HUES6 (cell line): ENCODE measurements around the gene LENEP.

Experiments
- H3K27ac ChIP-seq: 2 replicates; pipeline ENCODE4 v1.7.0; 2013; ENCODE audit warnings: low read depth, mild to moderate bottlenecking, low read length, inconsistent platforms
- H3K27me3 ChIP-seq: 2 replicates; pipeline ENCODE4 v1.6.1; 2013; ENCODE audit warnings: low read length; ENCODE audit not compliant: control insufficient read depth, insufficient read depth
- H3K36me3 ChIP-seq: 2 replicates; pipeline ENCODE4 v1.6.1; 2013; ENCODE audit warnings: low read length; ENCODE audit not compliant: control insufficient read depth, insufficient read depth
- H3K4me1 ChIP-seq: 2 replicates; pipeline ENCODE4 v1.6.1; 2013; ENCODE audit warnings: low read length; ENCODE audit not compliant: control insufficient read depth, insufficient read depth
- H3K4me3 ChIP-seq: 2 replicates; pipeline ENCODE4 v1.5.1; 2013; ENCODE audit warnings: low read depth, low read length
- H3K9ac ChIP-seq: one replicate; pipeline ENCODE4 v1.6.1; 2013; ENCODE audit warnings: mild to moderate bottlenecking, low read length
- H3K9me3 ChIP-seq: 2 replicates; pipeline ENCODE4 v1.6.1; 2013; ENCODE audit warnings: low read depth, low read length; ENCODE audit not compliant: control insufficient read depth, insufficient read depth

Gene LENEP

DNA sequence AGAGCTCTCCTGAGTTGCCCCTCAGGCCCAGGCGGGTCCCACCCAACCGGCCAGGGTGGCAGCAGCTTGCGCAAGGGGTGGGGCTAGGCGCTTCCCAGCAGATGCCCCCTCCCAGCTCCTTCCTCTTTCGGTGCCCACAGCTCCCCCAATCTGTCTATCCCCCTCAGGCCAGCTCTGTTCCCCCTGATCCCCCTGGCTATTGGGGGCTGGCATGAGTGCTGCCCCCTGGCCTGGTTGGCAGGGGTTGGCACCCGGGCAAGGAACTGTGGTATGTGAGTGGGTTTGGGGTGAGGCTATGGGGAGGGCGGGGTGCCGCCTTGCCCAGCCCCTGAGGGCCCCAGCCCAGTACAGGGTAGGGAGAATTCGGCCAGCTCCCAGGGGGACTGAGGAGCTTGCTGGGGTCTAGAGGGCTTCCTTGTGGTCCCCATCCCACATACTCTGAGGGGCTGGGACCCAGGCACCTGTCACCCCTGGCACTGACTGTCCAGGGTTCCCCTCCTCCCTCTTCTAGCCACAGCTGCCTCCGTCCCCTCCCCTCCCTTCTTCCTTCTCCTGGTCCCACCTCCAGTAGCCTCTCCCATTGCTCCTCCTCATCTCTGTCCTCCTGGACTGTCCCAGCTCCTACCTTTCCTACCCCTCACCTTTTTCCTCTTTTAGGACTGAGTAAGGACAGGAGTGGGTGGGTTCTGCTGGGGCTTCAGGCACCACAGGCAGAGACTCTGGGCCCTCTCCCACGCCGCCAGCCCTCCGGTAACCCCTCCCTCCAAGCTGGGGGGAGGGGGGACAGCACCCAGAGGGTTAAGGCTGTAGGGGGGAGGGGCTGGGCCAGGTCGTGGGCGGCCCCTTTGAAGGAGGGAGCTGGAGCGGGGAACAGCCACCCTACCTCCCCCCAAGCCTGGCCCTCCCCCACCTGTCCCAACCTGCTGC lies 14.9 kb downstream of the LENEP start:
- Histone ChIP-seq H3K4me3 (peak overlapping the region; percentile 6; the same call in 1 of the 2 replicates), H3K9me3 (no peaks in the 10 kb centered on the region), H3K4me1 (peaks cover 50% of the 10 kb centered on the region), H3K27me3 (no peaks in the 10 kb centered on the region), H3K27ac (no peak overlapping the region), H3K36me3 (no peaks in the 10 kb centered on the region), H3K9ac (no peak overlapping the region)

DNA sequence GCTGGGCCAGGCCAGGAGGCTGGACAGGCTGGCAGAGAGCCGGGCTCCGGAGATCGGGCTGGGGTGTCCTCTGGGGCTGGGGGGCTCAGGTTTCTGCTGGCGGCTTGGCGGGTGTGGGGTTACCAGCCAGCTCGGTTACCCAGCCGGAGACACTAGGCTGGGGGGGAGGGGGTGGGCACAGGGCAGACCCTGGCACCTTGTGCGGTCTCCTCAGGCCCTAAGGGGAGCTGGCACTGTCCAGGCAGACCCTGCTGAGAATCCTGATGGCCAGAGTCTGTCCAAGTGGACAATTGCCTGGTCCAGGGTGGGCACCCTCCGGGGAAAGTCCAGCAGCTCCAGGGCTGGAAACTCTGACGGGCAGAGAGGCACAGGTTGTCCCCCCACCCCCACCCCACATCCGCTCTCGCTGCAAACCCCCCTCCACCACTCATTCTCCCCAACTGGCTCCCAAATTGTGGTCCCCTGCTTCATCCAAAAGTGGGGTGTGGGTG lies 15.9 kb downstream of the LENEP start:
- H3K4me3 ChIP-seq, result no peak overlapping the region
- H3K9me3 ChIP-seq, result no peaks in the 10 kb centered on the region
- H3K4me1 ChIP-seq, result peaks cover 47% of the 10 kb centered on the region
- H3K9ac ChIP-seq, result no peak overlapping the region
- no peaks in the 10 kb centered on the region for H3K27me3 ChIP-seq
- peaks cover 6% of the 10 kb centered on the region for H3K36me3 ChIP-seq
- H3K27ac ChIP-seq, result no peak overlapping the region

- Histone ChIP-seq H3K4me1 (peaks cover 43% of the 10 kb centered on the region), H3K4me3 (no peak overlapping the region), H3K36me3 (peaks cover 11% of the 10 kb centered on the region), H3K27me3 (no peaks in the 10 kb centered on the region), H3K9me3 (no peaks in the 10 kb centered on the region), H3K27ac (no peak overlapping the region), H3K9ac (no peak overlapping the region)
Observed at GRCh38 chr1:155009742-155010141, 16.4 kb downstream of the LENEP start.

DNA sequence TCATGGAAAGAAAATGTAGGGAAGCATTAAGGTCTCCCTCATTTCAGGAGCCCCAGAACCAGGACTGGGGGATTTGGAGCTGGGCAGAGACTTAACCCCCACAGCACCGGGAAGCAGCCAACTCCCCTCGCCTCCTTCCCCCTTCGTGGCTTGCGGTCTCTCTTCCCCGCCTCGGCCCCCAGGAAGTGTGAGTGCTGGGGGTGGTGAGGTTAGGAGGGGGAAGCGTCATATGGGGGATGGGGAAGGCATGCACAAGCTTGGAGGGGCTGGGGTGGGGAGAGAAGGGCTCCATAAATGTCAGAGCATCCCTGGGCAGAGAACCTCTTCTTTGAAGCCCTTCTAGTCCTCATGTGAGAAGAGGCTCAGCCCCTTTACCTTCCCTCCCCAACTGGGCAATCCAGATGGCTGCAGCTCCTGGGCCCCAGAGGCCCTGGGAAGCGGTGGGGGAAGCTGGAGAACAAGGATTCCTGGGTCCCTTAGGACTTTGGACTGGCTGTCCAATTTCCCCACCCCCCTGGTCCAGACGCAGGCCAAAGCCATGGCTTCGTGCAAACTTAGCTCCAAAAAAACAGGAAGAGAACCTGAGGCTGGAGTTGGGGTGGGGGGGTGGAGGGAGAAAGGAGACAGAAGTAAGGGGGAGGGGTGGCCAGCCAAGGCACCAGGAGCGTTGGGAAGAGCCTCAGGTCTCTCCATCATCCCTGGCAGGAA lies 17.0 kb downstream of the LENEP start:
- no peaks in the 10 kb centered on the region for H3K27me3 ChIP-seq
- H3K27ac ChIP-seq, result no peak overlapping the region
- no peak overlapping the region for H3K4me3 ChIP-seq
- H3K9me3 ChIP-seq, result no peaks in the 10 kb centered on the region
- H3K36me3 ChIP-seq, result peaks cover 17% of the 10 kb centered on the region
- H3K9ac ChIP-seq, result no peak overlapping the region
- peaks cover 39% of the 10 kb centered on the region for H3K4me1 ChIP-seq

DNA sequence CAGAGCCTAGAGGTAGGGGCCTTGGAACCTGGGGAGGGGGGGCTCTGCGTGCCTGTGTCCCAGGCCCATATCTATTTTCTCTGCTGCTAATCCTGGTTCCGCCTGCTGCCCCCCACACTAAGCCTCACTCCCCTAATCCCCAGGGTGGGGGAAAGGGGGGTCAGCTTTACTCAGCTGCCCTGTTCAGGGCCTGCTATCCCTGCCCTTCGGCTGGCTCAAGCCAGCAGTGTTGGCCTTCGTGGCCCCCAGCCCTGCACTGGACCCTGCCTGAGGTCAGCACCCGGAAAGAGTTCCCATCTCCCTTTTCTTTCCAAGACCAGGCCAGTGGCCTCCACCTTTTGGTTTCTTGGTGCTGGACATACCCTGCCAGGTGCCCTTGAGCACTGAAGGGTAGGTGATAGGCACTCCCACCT lies 17.6 kb downstream of the LENEP start:
- Histone ChIP-seq H3K36me3 (peaks cover 22% of the 10 kb centered on the region), H3K4me1 (peaks cover 34% of the 10 kb centered on the region), H3K9me3 (no peaks in the 10 kb centered on the region), H3K27me3 (no peaks in the 10 kb centered on the region), H3K9ac (no peak overlapping the region), H3K4me3 (no peak overlapping the region), H3K27ac (no peak overlapping the region)

- H3K4me1 ChIP-seq, result peaks cover 35% of the 10 kb centered on the region
- peaks cover 27% of the 10 kb centered on the region for H3K36me3 ChIP-seq
- H3K4me3 ChIP-seq, result no peak overlapping the region
- H3K9ac ChIP-seq, result no peak overlapping the region
- no peaks in the 10 kb centered on the region for H3K9me3 ChIP-seq
- H3K27me3 ChIP-seq, result no peaks in the 10 kb centered on the region
- H3K27ac ChIP-seq, result no peak overlapping the region
Observed at GRCh38 chr1:155011437-155012025, 18.1 kb downstream of the LENEP start.

GRCh38 chr1:155012026-155012546 lies 18.7 kb downstream of the LENEP start:
- no peaks in the 10 kb centered on the region for H3K27me3 ChIP-seq

DNA sequence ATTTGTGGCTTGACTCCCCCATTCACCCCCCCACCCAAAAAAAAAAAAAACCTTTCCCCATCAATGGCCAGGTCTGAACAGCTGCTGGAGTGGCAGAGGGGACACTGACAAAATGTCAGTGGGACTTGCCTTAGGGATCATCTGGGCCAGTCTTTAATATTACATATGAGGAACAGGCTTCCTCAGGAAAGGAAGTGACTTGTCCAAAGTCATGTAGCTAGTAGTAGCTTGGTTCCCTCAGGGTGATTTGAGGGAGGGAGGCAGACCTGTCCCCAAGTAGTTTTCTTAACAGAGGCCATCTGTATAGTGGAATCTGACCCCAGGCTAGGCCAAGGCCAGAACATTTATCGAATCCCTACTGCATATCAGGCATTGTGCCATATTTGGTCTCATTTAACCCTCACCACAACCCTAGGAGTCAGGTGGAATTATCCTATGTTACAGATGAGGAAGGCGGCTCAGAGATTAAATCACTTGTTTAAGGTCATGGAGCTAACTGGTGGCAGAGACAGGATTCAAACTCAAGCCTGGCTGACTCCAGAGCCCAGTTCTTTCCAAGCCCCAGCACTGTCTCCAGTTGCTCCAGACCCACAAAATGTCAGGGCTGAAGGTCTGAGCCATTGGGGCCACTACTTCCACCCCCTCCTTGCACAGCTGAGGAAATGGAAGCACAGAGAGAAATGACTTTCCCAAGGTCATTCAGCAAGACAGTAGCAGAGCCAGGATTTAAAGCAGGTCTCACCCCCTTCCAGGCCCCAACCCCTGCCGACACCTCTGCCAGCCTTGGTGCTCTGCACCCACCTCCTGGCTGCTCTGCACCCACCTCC lies 19.6 kb downstream of the LENEP start:
- H3K27ac ChIP-seq, result no peak overlapping the region
- no peaks in the 10 kb centered on the region for H3K27me3 ChIP-seq
- no peak overlapping the region for H3K9ac ChIP-seq
- no peak overlapping the region for H3K4me3 ChIP-seq
- no peaks in the 10 kb centered on the region for H3K9me3 ChIP-seq
- peaks cover 27% of the 10 kb centered on the region for H3K36me3 ChIP-seq
- peaks cover 42% of the 10 kb centered on the region for H3K4me1 ChIP-seq

More at GRCh38 chr1:155012026-155012546, 18.7 kb downstream of the LENEP start:
- Histone ChIP-seq H3K9me3 (no peaks in the 10 kb centered on the region), H3K9ac (no peak overlapping the region), H3K27ac (no peak overlapping the region), H3K4me3 (peak overlapping the region; percentile 31), H3K36me3 (peaks cover 27% of the 10 kb centered on the region), H3K4me1 (peaks cover 39% of the 10 kb centered on the region)

- no peak overlapping the region for H3K4me3 ChIP-seq
- H3K4me1 ChIP-seq, result peaks cover 38% of the 10 kb centered on the region
- H3K9me3 ChIP-seq, result no peaks in the 10 kb centered on the region
- no peak overlapping the region for H3K27ac ChIP-seq
- H3K27me3 ChIP-seq, result no peaks in the 10 kb centered on the region
- H3K36me3 ChIP-seq, result peaks cover 27% of the 10 kb centered on the region
- no peak overlapping the region for H3K9ac ChIP-seq
Observed at GRCh38 chr1:155013632-155014031, 20.2 kb downstream of the LENEP start.
